Thyroid gland (tissue), 4 donors: ENCODE data around the gene FLT3.

ENCODE experiments used
- CTCF ChIP-seq, 6 experiments: fragments of 200-600 bp in 3 of 6; fragments of 450-650 bp in 3 of 6; sonication (generic) in 3 of 6; IDR thresholded peaks; one replicate each; pipeline ENCODE4 v1.5.1; 2016 to 2019; ENCODE audit warnings: antibody characterized with exemption in 6 of 6, mild to moderate bottlenecking in 2 of 6, inconsistent platforms in 1 of 6, moderate library complexity in 1 of 6
- POLR2A ChIP-seq, 2 donors: fragments of 450-650 bp; IDR thresholded peaks; one replicate each; pipeline ENCODE4 v1.6.1; 2017; ENCODE audit warnings: antibody characterized with exemption in 2 of 2, mild to moderate bottlenecking in 2 of 2, moderate library complexity in 1 of 2

GRCh38 chr13:28147495-28147894 lies 47.1 kb upstream of the FLT3 start:
- TF ChIP-seq POLR2A (IDR thresholded peaks at IDR 0.05), result no peak
- no peak for TF ChIP-seq CTCF (IDR thresholded peaks at IDR 0.05)
